Measurements from ENCODE around the gene CALML5.

DNA sequence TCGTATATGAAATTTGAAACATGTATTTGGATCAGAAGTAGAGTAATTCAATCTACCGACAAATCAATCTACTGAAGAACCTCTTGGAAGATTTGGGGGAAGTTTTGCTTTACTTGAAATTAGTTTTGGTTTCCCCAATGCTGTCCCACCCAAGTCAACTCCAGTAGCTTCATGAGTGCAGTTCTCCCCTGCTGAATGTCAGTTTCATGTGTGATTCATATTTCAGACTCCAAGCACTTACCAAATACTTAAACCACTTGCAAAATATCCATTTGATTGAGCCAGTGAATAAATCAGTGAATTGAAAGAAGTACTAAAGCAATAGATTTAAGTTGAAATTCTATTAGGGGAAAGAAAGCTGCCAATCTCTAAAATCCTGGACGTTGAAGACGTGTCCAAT lies 9.3 kb downstream of the CALML5 start:
- TF ChIP-seq, protein P1, sequence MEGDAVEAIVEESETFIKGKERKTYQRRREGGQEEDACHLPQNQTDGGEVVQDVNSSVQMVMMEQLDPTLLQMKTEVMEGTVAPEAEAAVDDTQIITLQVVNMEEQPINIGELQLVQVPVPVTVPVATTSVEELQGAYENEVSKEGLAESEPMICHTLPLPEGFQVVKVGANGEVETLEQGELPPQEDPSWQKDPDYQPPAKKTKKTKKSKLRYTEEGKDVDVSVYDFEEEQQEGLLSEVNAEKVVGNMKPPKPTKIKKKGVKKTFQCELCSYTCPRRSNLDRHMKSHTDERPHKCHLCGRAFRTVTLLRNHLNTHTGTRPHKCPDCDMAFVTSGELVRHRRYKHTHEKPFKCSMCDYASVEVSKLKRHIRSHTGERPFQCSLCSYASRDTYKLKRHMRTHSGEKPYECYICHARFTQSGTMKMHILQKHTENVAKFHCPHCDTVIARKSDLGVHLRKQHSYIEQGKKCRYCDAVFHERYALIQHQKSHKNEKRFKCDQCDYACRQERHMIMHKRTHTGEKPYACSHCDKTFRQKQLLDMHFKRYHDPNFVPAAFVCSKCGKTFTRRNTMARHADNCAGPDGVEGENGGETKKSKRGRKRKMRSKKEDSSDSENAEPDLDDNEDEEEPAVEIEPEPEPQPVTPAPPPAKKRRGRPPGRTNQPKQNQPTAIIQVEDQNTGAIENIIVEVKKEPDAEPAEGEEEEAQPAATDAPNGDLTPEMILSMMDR (IDR thresholded peaks at IDR 0.05), result no peak
- no peak for TF ChIP-seq EZH2 (IDR thresholded peaks at IDR 0.05)
- TF ChIP-seq EZH2phosphoT487 (IDR thresholded peaks at IDR 0.05), result no peak

Data from neural progenitor cell (in vitro differentiated cells).